GM21423 (cell line): Measurements from ENCODE around the gene PLRG1.
"Not testable (repeated sequence)": the region's sequence is repeated elsewhere in the genome, so short reads cannot be mapped to it uniquely, and the experiment has no call there.

Experiments used
- ATAC-seq: cut with Tn5 transposase; IDR thresholded peaks from one replicate; pipeline ENCODE4 v1.9.1; 2021; ENCODE audit warnings: mild to moderate bottlenecking, moderate library complexity; ENCODE audit not compliant: unreplicated experiment

PLRG1 gene

DNA sequence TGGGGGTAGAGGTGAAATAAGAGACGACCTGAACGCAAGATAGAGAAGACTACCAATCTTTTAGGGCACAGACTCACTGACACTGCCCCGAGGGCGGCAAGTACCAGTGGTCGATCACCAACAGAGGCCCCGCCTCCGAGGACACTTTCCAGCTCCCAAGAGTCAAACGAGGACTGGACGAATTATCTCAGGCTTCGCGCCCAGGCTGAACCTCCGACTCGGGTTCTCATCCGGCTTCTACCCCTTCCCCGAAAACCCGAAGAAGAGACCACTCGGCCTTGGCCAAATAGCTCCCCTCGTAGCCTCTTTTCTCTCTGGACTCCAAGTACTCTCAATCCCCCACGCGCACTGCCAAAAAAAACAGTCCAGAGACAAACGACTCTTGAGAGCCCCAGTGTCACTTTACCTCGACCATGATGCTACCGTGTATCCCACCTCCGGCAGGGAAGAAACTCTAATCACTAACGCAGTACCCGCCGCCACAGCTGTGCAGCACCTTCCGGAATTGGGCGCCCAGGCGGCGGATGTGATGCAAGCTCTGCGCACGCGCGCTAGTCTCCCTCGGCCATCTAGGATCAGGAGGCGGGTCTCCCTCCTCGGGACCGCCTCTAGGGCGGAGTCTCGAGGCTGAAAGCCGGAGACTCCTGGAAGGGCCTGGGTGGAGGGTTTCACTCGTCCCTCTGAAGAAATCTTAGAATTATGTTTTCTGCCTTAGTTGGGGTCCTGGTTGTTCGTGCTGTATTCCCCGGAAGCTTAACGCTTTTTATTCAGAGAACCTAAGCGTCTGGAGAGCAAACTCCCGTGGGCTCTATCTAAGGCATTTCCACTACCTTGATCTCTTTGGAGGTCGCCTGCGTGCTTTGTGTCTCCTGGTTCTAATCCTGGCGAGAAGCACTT is at the start of gene PLRG1:
TSS of gene PLRG1 (minus strand) at position 507 of the 897 bp plus-strand sequence. CDS start at position 415, 92 bp downstream.
- peak; percentile 98 for ATAC-seq

DNA sequence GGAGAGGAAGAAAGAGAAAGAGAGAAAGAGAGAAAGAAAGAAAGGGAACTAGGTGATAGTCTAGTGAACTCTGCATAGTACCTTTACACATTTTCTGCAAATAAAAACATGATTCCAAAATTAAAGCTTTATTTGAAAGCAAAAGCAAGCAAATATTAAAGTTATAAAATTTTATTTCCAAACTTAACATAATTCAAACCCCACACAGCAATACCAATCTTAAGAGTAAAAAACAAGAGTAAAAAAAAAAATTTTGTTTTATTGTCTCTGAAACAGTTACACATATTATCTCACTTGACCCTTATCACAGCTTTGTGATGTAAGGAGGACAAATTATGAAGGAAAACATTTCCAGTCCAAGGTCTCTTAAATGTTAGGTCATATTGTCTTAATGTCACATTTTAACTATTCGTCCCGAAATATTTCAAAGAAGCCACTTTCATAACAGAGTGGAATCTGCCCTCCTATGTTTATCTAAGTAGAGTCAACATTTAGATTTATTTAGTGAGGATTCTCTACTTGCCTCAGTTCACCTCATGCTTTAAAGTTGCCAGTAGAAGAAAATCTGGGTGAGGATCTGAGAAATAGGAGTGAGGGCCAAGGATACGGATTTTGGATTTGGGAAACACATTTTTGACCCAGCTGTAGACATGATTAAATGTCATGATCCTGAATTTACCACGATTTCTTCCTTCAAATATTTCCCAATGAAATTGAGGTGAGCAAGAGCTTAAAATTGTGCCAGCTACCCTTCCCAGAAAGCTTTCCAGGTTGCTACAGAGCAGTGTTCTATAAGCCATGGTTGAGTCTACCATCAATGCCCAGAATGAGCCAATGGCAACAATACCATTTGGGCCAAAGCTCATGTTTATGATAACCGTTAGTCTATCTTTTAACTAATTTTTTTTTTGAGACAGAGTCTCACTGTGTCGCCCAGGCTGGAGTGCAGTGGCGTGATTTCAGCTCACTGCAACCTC is 47.9 kb upstream of the PLRG1 start:
- no peak for ATAC-seq

DNA sequence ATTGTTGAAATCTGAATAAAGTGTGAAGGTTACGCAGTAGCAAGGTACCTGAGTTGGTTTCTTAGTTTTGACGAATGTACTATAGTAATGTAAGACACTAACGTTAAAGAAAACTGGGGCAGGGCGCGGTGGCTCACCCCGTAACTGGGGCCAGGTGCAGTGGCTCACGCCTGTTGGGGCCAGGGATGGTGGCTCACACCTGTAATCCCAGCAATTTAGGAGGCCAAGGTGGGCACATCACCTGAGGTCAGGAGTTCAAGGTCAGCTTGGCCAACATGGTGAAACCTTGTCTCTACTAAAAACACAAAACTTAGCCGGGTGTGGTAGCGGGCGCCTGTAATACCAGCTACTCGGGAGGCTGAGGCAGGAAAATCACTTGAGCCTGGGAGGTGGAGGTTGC is 47.1 kb upstream of the PLRG1 start:
- not testable (repeated sequence) for ATAC-seq

DNA sequence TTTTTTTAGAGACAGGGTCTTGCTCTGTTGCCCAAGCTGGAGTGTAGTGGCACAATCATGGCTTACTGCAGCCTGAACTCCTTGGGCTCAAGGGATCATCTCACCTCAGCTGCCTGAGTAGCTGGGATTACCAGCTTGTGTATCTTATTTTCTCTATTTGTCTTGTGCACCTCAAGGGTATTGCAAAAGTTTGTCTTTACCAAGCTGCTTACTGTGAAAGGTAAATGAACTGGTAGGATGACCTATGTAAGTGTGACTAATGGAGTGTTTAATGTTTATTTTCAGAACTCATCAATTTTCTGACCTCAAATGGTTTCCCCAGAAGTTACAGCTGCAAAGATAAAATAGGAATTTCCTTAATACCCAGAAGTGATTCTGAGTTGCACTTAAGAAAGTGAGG is 45.6 kb upstream of the PLRG1 start:
- ATAC-seq = no peak

DNA sequence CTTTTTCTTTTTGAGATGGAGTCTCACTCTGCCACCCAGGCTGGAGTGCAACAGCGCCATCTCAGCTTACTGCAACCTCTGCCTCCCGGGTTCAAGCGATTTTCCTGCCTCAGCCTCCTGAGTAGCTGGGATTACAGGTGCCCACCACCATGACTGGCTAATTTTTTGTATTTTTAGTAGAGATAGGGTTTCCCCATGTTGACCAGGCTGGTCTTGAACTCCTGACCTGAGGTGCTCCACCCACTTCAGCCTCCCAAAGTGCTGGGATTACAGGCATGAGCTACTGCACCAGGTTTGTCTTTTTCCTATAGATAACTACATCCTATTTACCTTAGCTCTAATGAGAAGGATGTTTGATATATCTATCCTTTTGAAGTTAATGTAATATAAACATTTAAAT is 44.1 kb upstream of the PLRG1 start:
- ATAC-seq = not testable (repeated sequence)

DNA sequence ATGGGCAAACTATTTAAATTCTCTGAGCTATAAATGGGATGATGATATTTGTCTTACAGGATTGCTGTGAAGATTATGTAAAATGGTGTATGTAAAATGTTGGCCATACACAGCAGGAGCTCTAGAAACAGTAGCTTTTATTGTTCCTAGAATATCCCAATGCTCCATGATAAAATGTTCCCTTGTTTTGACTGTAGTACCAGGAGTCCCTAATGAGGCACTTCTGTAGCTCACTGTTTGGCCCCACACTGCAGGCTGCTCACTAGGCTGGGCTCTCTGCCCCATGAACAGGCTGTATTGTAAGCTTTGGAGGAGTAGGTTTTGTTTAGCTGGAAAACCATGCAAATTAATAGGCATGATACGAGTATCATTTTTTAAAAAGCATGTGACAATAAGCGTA is 43.7 kb upstream of the PLRG1 start:
- ATAC-seq = no peak

DNA sequence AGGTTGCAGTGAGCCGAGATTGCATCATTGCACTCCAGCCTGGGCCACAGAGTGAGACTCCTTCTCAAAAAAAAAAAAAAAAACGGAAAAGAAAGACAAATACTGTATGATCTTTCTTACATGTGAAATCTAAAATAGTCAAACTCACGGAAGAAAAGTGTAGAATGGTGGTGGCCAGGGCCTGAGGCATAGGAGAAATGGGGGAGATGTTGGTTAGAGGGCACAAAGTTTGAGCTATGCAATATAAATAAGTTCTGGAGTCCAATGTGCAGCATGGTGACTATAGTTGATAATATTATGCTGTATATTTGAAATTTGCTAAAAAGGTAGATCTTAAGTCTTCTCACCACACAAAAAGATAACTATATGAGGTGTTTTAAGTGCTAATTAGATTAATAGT is 41.7 kb upstream of the PLRG1 start:
- ATAC-seq = no peak

DNA sequence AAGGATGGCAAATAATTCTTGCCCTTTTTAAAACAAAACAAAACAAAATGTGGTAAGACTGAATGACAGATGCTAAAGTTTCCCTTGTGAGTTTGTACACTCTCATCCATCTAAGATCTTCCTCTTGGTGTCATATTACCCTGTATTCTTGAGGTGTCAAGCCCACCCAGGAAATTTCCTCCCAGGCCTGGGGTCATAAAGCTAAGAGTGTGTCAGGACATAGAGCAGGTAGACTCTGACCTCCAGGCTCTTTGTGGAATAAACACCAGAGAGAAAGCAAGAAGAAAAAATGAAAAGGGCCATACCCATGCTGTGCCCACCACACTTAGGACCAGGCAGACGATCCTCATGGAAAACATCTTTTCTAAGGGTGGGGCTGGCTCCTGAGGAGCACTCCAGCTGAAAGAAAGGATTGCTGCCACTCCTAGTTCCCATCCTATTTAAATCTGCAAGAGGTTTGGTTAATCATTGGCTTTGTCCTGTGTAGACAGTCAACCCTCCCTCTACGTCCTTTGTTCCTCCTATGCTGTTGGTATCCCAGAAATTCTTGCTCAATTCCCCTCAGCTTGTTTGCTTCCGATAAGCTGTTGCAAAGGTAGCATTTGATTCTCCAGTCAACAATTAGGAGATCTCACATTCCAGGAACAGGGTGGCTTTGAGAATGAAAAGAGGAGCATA is 40.3 kb upstream of the PLRG1 start, which contains the start of gene FGA:
TSS of gene FGA (minus strand) at position 414 of the 678 bp plus-strand sequence. CDS start at position 359, 55 bp downstream.
- ATAC-seq = no peak

DNA sequence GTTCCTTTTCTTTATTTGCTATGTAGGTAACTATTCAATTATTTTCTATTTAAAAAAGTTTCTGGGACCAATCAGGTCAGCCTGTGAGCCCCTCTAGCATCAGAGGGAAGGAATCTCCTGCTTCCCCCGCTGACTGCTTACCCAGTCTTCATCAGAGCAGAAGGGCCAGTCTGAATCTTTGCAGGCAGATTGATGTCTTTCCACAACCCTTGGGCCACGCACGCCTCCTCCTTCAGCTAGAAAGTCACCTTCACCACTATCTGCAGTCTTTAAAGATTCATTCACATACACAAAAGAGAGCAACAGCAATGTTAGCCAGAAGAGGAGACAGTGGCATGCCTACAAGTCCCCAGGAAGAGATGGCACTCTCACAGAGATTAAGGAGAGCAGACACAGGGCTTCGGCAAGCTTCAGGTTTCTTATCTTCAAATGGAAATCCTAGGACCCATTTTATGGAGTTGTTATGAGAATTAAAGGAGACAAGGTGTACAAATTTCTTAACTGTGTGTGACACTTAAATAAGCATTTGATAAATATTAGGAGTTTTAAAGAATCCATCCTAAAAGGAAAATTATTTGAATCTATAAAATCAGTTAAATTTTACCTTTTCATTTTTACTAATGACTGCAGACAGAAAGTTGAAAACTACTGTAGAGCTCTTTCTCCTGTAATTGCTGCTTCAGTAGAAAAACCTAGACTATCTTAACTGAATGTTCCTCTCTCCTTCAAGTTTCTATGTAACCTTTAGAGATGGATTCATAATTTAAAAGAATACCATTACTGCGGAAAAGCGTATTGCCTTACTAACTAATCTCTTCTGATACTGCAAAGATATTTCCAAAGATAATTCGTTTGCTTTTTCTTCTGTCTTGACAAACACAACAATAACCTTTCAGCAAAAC is 39.3 kb upstream of the PLRG1 start:
- ATAC-seq = no peak

DNA sequence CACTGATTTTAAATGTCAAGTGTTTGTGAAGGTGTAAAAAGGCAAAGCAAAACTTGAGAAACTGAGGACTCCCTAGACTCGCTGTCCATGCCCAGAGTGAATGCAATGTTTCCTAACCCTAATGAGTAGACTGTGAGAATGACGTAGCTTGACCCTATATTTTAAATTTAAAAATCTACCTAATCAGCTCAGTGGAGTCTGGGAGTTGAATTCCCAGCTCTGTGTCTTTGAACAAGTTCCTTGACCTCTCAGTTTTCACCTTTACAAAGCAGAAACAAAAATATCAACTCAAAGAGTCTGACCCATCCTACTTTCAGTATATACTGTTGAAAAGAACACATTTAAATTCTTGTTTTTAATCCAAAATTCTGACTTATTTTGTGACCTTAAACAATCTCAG is 38.0 kb upstream of the PLRG1 start:
- no peak for ATAC-seq

DNA sequence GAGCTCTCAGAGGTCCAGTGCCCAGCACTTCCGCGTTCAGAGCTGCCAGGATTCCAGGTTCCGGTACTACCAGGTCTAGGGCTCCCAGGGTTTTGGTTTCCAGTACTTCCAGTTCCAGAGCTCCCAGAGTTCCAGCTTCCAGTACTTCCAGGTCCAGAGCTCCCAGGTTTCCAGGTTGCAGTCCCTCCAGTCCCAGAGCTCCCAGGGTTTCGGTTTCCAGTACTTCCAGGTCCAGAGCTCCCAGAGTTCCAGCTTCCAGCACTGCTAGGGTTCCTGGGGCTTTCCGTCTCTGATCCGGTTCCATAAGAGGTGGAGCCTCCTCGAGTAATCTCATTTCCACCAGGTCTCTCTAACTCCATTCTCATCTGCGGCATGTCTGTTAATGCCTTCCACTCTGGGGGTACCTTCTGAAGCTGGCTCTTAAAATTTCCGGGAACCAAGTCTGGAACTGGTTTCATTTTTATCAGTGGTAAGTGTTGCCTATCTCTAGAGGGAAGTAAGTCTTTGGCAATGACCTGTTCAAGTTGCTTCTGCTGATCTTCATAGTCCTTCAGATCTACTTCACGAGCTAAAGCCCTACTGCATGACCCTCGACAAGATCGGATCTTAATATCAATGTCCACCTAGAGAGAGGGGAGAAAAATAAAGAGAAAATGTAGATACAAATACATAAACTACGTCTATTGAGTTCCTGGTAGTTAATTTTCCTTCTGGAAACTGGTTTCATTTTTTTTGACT is 36.3 kb upstream of the PLRG1 start:
- ATAC-seq = no peak

DNA sequence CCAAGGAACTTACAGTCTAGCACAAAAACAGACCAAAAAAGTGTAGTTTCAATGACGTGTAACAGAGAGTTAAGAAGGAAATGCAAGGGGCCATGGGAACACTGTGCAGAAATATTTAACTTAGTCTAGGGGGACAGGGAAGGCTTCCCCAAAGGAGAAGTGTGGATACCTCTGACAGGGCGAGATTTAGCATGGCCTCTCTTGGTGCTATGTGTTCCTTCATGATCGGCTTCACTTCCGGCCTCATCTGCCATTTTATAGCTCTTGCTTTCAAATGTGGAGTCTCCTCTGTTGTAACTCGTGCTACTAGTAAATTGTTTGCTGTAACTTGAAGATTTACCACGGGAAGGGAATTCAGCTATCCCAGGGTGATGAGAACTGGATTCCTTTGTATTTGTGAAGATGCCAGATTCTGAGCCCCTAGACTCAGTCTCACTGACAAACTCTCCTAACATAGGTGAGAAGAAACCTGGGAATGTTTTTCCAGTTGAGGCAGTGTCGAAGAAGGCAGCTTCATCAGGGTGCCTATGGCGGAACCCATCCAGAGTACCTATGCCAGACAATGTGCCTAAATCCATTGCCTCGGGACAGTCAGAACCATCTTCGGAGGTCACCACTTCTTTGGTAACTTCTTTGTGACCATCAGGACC is 35.3 kb upstream of the PLRG1 start:
- no peak for ATAC-seq

DNA sequence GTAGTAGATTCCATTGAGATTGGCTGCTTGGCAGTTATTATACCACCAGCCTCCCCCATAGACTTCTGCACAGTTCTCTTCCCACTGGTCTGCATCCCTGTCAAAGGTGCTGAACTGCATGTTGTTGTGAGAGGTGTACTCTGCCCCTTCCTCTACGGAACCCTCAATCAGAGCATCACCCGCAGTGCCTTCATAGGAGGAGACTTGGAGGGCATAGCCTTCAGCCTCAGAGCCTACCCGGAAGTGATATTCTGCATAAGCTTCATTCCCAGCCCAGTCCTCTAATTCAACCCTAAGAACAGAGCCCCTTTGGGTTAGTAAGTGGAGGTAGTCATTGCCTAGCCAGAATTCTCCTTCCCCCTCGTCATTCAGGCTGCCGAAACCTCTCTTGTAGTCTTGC is 34.1 kb upstream of the PLRG1 start:
- no peak for ATAC-seq

DNA sequence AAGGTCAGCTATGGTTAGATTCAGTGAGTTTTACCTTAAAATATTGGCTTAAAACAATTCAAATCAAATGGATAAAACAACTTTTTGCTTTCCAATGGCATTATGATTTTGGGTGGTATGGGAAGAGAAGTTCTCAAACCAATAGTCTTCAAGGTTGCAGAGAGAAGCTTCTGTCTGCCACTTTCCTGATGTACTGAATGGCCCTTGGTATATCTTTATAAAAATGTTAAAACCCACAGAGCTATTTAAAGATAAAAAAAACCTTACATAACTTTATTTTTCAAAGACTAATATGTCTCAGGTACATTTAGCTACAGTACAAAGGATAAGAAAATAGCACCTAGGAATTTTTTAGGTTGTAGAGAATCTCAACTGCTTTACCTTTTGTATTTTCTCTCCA is 33.5 kb upstream of the PLRG1 start:
- ATAC-seq = no peak

DNA sequence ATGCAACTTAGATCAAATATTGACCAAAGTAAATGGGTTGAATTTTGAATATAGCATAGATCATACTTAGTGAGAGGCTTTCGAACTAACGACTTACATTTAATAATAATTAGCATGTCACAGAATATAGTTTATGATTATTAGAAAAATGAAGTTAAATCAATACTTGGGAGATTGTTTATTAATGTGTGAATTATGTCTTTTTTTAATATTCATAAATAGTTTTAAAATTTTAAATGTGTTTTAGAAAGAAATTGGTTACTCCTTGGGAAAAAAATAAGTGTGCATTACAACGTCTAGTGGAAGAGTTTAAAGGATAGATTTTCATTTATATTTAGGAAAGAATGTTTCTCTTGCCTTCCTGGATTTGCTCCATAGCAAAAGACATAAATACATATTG is 33.0 kb upstream of the PLRG1 start:
- ATAC-seq = no peak

DNA sequence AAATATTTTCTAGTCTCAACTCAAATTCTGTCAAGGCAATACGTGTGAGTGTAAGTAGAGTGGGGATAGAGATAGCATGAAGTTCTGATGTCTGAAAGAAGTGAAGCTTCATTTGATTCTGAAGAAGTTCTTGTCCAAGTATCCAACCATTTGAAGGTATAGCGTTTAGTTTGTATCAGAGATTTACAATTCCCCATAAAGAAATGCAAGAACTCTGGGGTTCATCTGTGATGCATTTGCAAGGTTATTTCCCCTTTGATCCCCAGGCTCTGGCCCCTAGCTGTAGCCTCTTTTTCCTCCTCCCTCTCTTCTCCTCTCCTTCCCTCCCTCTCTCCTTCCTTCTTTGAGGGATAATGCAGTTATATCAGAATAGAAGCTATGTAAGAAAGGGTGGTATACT is 32.5 kb upstream of the PLRG1 start:
- no peak for ATAC-seq

DNA sequence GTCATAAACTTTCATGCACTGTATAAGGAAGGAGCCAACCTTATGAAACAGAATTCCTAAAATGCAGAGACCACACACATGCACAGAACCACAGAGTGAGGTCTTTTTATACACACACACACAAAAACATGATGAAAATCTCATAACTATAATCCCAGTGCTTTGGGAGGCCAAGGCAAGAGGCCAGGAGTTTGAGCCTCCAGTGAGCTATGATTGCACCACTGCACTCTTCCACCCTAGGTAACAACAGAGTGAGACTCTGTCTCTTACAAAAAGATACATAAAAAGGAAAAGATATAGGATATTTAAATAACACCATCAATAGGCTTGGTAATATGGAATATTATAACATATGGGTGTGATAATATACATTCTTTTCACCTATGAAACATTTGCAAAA is 29.7 kb upstream of the PLRG1 start:
- ATAC-seq = no peak

DNA sequence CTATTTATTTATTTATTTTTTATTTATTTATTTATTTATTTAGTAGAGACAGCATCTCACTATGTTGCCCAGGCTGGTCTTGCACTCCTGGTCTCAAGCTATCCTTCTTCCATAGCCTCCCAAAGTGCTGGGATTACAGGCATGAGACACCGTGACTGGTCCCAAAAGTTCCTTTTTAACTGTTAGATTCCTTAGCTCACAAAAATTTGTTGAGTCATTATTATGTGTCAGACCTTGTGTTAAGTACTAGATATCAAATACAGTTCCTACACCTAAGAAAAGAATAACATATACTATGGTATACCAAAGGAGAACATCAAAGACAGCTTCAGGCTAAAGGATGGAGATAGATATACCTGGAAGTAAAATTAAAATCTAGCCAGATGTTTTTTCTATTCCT is 28.7 kb upstream of the PLRG1 start:
- ATAC-seq = no peak

DNA sequence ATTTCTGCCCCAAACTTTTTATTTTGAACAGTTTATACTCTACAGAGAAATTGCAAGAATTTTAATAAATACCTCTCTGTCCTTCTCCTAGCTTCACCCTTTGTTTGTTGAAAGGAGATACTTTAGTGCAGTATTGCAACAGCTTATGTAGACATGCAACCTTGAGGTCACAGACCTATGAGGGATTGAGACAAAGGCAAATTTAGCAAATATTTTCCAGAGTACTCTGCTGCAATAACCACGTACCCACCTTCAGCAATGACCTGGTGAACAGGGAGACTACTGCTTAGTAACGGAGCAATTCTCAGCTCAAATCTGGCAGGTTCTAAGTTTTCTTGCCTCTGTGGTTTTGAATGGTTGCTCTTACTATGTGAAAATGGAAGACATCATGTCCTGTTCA is 27.1 kb upstream of the PLRG1 start:
- no peak for ATAC-seq
